ENCODE data around the gene AGAP2.

AGAP2 gene

DNA sequence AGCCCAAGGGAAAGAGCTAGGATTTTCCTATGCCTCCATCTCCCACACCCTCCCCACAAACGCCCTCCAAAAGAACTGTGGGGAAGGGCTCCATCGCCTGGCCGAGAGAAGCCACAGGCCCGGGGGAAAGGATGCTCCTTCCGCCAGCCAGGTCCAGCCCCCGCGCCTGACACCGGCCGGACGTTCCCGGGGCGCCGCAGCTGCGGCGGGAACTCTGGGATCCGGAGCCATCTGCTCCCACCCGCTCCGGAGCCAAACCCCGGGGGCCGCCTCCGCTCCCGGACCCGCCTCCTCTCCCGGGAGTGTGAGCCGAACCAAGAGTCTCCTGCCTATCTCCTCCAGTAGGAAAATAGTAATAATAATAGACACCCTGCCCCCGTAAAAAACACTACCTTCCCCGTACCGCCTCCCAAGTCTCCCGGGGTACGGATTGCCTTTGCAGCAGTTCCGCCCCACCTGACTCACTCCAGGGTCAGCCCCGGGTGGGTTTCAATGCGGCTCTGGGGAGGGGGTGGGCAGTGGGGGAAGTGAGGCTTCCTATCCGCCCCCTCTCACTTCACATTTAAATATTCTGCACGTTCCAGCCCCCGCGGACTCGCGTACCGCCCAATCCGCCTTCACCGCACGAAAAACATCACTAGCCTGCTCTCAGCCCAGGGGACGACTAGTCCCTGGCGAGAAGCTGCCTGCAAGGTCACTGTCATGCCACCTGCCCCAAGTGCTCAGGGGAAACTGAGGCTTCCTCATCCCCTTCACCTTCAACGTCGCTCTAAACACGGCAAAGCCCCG lies 2.4 kb downstream of the AGAP2 start:
- DNase-seq (ENCODE audit: low read depth), result no peak

DNA sequence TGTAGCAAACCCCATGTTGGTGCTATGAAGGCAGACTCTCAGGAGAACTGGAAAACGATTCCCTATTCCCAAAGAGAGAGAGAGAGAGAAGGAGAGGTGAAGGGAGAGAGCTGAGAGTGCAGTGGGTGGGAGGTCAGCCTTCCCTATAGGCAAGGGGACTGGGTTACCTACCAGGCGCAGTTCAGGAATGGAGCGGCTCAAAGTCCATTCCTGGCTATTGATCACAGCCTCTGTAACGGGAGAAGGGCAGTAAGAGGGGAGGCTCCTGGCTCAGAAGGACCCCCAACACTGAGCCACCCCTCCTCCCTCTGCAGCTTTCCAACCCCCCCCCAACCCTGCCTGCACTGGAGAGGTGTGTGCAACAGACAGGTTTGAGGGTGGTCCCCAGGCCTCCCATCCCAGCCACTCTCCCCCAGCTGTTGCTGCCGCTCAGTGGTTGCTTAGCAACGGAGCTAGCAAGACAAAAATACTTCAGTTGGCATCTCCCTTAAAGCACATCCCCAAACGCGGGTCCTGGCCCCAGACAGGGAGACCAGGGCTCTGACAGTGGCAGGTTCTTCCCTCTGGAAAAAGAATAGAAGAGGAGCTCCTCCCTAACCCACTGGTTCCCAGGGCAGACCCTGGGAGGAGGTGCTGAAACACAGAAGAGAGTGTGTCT lies 3.2 kb downstream of the AGAP2 start:
- DNase-seq (ENCODE audit: low read depth), result no peak

GRCh38 chr12:57734591-57734990 lies 4.0 kb downstream of the AGAP2 start:
- no peak for DNase-seq (ENCODE audit: low read depth)

- DNase-seq (ENCODE audit: low read depth), result no peak
Observed at GRCh38 chr12:57733928-57734327, 4.6 kb downstream of the AGAP2 start.

DNA sequence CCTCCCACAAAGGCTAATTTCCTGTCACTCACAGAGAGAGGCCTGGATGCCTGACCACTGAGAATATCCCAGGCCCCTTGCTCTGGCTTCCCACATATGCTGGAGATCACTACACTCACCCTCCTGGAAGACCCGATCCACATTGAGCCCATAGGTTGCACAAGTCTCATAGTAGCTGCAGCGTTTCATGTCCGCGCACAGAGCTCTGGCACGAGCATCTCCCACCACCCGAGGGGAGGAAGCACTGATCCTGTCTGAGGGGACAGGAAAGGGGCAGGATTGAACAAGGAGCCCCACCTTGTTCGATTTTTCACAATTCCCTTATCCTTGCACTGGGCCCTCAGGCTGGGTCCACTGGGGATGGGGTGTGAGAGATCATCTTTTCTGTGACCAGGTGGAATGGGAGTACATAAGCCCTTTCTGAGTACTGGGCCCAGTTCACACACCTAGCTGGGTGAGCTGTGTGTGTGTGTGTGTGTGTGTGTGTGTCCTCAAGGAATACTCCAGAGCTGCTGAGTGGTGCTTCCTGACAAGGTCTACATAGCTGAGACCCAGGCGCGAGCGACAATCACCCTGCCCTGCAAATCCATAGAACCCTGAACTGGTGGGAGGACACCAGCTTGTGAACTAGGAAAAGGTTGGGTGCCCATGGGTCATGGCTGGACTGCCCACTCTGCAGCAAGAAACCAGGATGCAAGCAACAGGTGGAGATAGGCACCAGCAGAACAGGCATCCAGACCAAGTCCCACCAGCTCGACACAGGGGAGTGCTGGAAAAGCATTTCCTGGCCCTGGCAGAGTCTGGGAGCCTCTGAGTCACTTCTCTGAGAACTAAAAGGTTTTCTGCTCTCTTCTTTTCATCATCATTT lies 5.6 kb downstream of the AGAP2 start:
- no peak for DNase-seq (ENCODE audit: low read depth)

DNA sequence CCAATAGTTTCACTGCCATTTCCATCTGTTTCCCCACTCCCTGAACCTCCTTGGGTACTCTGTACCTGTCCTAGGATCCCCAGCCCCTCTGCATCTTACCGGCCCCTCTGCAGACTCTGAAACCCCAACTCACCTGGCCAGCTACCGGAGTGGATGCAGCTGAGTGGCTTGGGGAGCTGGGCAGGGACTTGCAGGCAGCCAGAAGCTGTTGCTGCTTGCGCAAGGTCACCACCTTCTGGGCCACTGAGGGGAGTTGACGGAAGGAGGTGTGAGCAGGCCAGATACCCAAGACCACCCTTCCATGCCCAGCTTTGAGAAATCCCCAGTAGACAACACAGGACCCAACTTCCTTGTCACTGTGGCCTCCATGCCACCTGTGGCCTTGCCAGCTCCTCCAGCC lies 6.3 kb downstream of the AGAP2 start:
- no peak for DNase-seq (ENCODE audit: low read depth)

GRCh38 chr12:57731411-57732080 lies 7.0 kb downstream of the AGAP2 start:
- no peak for DNase-seq (ENCODE audit: low read depth)

DNA sequence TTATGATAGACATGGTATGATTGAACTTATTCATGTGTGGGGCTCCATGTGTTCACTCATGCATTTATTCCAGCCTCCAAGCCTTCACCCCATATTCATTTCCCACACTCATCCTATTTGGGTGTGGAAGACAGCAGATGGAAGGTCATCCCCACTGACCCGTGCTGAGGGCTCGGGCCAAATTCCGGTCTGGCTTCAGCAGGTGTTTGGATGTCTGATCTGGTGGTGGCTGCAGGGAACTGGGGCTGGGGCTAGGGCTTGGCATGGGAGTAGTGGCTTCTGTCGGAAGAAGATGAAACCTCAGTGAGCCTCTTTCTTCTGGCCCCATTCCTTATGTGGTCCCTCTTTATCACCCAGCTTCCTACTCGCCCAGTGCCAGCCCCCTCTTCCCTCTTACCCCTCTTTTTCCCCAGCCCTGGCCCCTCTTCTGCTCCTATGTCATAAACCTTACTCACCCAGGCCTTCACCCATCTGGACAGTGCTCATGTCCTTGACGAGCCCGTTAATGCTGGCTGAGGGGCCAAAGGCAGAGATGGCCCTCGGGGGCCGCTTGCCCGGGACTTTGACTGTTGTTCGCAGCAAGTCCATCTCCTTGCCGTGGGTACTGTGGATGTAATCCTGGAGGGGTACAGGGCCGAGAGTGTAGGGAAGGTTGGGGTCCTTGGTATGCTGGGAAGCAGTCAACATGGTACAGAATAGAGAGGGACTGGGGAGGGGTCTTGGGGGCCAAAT lies 8.0 kb downstream of the AGAP2 start:
- no peak for DNase-seq (ENCODE audit: low read depth)

- DNase-seq (ENCODE audit: low read depth), result no peak
Observed at GRCh38 chr12:57729321-57729844, 9.2 kb downstream of the AGAP2 start.

DNA sequence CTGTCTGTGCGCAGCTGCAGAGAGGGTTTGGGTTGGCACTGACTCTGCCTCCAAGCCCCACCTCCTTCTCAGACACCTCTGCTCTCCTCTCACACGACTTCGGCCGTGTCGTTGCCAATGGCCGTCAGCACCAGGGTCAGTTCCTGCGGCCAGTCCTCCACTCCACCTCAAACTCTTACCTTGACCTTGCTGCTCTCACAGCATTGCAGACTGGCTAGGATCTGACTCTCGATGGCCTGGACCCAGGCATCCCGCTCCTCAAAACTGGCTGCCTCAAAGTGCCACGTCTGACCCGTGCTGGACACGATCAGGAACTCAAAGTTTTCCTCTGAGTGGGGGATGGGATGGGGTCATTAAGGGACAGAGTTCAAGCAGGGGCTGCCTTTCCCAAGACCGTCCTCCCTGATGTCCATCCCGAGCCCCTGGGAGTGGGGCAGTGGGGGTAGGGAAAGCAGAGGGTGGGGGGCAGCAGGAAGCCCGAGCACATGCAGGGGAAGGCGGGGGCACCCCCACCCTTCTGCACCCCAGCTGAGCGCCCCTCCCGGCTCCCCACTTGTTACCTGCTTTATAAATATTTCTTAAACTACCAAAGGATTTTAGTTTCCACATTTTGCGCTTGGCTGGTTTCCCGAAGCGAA lies 10.7 kb downstream of the AGAP2 start:
- no peak for DNase-seq (ENCODE audit: low read depth)

DNA sequence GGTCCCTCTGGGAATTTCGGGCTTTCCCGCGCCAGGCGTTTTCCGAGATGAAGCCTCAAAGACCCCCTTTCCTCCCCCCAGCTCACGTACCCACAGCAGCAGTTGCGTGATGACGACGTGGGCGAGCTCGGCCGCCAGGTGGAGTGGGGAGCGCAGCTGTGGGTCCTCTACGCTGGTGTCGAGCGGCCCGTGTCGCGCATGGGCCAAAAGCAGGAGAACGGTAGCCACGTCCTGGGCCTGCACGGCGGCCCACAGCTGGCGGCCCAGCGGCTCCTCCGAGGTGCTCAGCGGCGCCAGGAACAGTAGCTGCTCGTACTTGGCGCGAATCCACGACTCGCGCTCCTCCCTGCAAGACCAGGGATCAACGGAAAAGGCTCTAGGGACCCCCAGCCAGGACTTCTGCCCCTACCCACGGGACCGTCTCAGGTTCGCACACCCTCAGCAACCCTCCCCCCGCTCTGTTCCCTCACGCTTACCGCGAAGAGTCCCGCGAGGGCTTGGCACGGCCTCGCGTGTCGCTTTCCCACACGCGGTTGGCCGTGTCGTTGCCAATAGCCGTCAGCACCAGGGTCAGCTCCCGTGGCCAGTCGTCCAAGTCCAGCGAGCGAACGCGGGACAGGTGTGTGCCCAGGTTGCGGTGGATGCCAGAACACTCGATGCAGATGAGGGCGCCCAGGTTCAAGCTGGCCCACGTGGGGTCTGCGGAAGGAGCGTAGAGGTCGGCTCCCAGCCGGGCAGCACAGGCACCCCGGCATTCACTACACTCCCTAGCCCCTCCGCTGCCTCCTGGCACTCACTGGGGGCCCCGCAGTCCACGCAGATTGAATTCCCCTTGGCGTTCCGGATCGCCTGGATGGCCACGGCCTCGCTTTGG lies 11.4 kb downstream of the AGAP2 start:
- no peak for DNase-seq (ENCODE audit: low read depth)

- peak; percentile 86 for DNase-seq (ENCODE audit: low read depth)
Observed at GRCh38 chr12:57726151-57726883, 12.2 kb downstream of the AGAP2 start.

GRCh38 chr12:57725851-57726150 lies 12.7 kb downstream of the AGAP2 start:
- no peak for DNase-seq (ENCODE audit: low read depth)

DNA sequence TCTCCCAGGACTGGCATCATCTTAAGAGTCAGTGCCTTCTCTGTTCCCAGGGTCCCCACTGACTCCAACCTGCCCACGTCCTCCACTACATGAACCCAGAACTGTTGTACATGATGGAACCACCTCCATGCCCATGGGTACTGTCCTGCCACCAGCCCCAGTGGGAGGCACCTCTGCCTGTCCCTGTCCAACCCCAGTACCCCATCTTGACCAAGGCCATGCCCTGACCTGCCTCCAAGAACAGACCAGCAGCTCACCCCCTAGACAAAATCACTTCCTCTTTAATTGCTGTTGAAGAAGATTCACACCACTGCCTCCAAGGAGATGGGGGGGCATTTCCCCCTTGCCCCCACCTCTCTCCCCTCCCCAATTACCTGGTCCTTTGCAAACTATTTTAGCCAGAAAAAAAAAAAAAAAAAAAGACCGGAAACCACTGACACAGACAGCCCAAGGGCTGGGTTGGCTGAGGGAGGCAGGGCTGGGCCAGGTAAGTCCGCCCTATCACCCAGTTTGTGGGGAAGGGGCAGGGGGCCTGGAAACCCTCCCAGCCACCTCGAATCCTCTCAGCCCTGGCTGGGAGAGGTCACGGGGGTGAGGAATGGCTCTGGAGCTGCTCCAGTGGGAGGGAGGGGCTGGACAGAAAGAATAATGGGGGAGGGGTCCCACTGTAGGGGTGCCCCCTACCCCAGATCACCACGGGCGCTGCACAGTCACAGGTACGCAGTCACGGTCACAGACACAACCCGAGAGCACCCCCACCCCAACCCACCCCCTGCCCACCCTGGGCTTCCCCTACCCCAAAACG lies 13.4 kb downstream of the AGAP2 start:
- no peak for DNase-seq (ENCODE audit: low read depth)

- DNase-seq (ENCODE audit: low read depth), result no peak
Observed at GRCh38 chr12:57724003-57724935, 14.3 kb downstream of the AGAP2 start.

DNA sequence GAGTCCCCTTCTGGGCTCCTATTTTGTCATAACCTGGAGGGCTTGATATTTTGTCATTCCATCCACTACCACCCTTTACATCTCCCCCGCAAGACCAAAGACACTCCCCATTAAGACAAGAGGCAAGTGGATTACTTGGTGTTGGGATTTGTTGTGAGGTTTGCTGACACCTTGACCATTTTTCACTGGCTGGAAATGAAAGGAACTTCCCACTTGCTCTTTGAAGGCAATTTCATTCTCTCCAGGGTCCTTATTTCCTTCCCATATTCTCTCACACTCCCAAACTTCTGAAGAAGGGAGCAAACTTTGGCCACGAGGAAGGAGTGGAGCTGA lies 14.9 kb downstream of the AGAP2 start:
- no peak for DNase-seq (ENCODE audit: low read depth)

Measured in fibroblast of gingiva (primary cell).